Left hindlimb (tissue), 1 donor: ENCODE results near the gene THEM5.

Experiments used
- DNase-seq: peaks from one replicate; pipeline ENCODE4 v3.0.0-alpha.2; 2018

The THEM5 gene

GRCh38 chr1:151816548-151817352 lies 36.8 kb downstream of the THEM5 start:
- no peak for DNase-seq

GRCh38 chr1:151815716-151816327 lies 37.7 kb downstream of the THEM5 start:
- DNase-seq = no peak

- DNase-seq = no peak
These were observed 38.5 kb downstream of the THEM5 start for GRCh38 chr1:151814971-151815545.

- no peak for DNase-seq
These were observed 39.1 kb downstream of the THEM5 start for GRCh38 chr1:151814426-151814825.

GRCh38 chr1:151813271-151813977 lies 40.1 kb downstream of the THEM5 start:
- no peak for DNase-seq

GRCh38 chr1:151811181-151811580 lies 42.3 kb downstream of the THEM5 start:
- DNase-seq = no peak

- no peak for DNase-seq
These were observed 43.4 kb downstream of the THEM5 start for GRCh38 chr1:151809985-151810556.

GRCh38 chr1:151809290-151809984 lies 44.1 kb downstream of the THEM5 start:
- DNase-seq = no peak

- no peak for DNase-seq
These were observed 45.7 kb downstream of the THEM5 start for GRCh38 chr1:151807766-151808165.

- DNase-seq = no peak
These were observed 46.4 kb downstream of the THEM5 start for GRCh38 chr1:151807131-151807530.

GRCh38 chr1:151806170-151806569 lies 47.3 kb downstream of the THEM5 start:
- no peak for DNase-seq

GRCh38 chr1:151805066-151805820 lies 48.3 kb downstream of the THEM5 start, which contains the start of gene LINGO4:
TSS of gene LINGO4 (minus strand) at chr1:151805419. CDS start at chr1:151802704, 2,715 bp downstream.
- DNase-seq = no peak

- no peak for DNase-seq
These were observed 49.6 kb downstream of the THEM5 start for GRCh38 chr1:151803915-151804314.

GRCh38 chr1:151803164-151803563 lies 50.3 kb downstream of the THEM5 start:
- DNase-seq = no peak

GRCh38 chr1:151802372-151802771 lies 51.1 kb downstream of the THEM5 start:
- DNase-seq = no peak

GRCh38 chr1:151801846-151802245 lies 51.7 kb downstream of the THEM5 start:
- no peak for DNase-seq

- no peak for DNase-seq
These were observed 52.1 kb downstream of the THEM5 start for GRCh38 chr1:151801310-151801820.

GRCh38 chr1:151800830-151801229 lies 52.7 kb downstream of the THEM5 start:
- DNase-seq = no peak

GRCh38 chr1:151799179-151800022 lies 54.1 kb downstream of the THEM5 start:
- no peak for DNase-seq

GRCh38 chr1:151798571-151798970 lies 54.9 kb downstream of the THEM5 start:
- no peak for DNase-seq
